HCT116 (cell line): ENCODE measurements around the gene NTRK3. TPM values are rescaled to one million over a fixed set of nuclear protein-coding genes. Genes with fewer than 3 reads are reported as not detected.

Experiments used
- CBX3 ChIP-seq: IDR thresholded peaks from 2 replicates; pipeline ENCODE4 v1.6.1; 2012; ENCODE audit warnings: low read depth
- CEBPB ChIP-seq: IDR thresholded peaks from 2 replicates; pipeline ENCODE4 v1.6.1; 2012; ENCODE audit warnings: low read depth
- CTCF ChIP-seq, 3 experiments: fragments of 200-600 bp in 1 of 3; sonication (generic) in 1 of 3; IDR thresholded peaks in 2 of 3; conservative IDR thresholded peaks in 1 of 3; 2 replicates each; pipeline ENCODE4 v1.5.1; 2012 to 2017; ENCODE audit warnings: low read depth in 2 of 3, low read length in 2 of 3, antibody characterized with exemption in 1 of 3, borderline replicate concordance in 1 of 3, control low read depth in 1 of 3, mild to moderate bottlenecking in 1 of 3, mixed read lengths in 1 of 3, mixed run types in 1 of 3, moderate library complexity in 1 of 3; ENCODE audit not compliant: insufficient read depth in 1 of 3
- ELF1 ChIP-seq: IDR thresholded peaks from 2 replicates; pipeline ENCODE4 v1.6.1; 2012; ENCODE audit warnings: low read depth, borderline replicate concordance
- EZH2 ChIP-seq: fragments of 200-600 bp; sonication (generic); IDR thresholded peaks from 2 replicates; pipeline ENCODE4 v1.6.1; 2017; ENCODE audit warnings: antibody characterized with exemption, mixed run types
- EZH2phosphoT487 ChIP-seq: fragments of 200-600 bp; IDR thresholded peaks from 2 replicates; pipeline ENCODE4 v1.6.1; 2018; ENCODE audit warnings: antibody characterized with exemption, borderline replicate concordance
- FOSL1 ChIP-seq: IDR thresholded peaks from 2 replicates; pipeline ENCODE4 v1.6.1; 2012; ENCODE audit warnings: low read depth
- POLR2A ChIP-seq: IDR thresholded peaks from 2 replicates; pipeline ENCODE4 v1.7.0; 2011; ENCODE audit warnings: borderline replicate concordance; ENCODE audit not compliant: insufficient read depth, insufficient read length; ENCODE audit errors: extremely low read depth
- POLR2AphosphoS5 ChIP-seq: IDR thresholded peaks from 2 replicates; pipeline ENCODE4 v1.6.1; 2011; ENCODE audit warnings: mild to moderate bottlenecking, low read depth, low read length, moderate library complexity
- REST ChIP-seq: IDR thresholded peaks from 2 replicates; pipeline ENCODE4 v1.6.1; 2012; ENCODE audit warnings: low read depth
- SP1 ChIP-seq: IDR thresholded peaks from 2 replicates; pipeline ENCODE4 v1.6.1; 2012; ENCODE audit warnings: low read depth
- SRF ChIP-seq: IDR thresholded peaks from 2 replicates; pipeline ENCODE4 v1.6.1; 2012; ENCODE audit warnings: low read depth
- TCF7L2 ChIP-seq: IDR thresholded peaks from 2 replicates; pipeline ENCODE4 v1.7.0; 2011; ENCODE audit warnings: borderline replicate concordance, inconsistent platforms; ENCODE audit not compliant: insufficient read depth, insufficient read length; ENCODE audit errors: extremely low read depth
- YY1 ChIP-seq: IDR thresholded peaks from 2 replicates; pipeline ENCODE4 v1.6.1; 2011; ENCODE audit warnings: low read length, low read depth, moderate library complexity, mild to moderate bottlenecking; ENCODE audit not compliant: insufficient replicate concordance; ENCODE audit errors: extremely low read depth
- ZFX ChIP-seq: fragments of 450-650 bp; IDR thresholded peaks from 2 replicates; pipeline ENCODE4 v1.6.1; 2017
- total RNA-seq: library from RNA; stranded (reverse); gene quantifications from one replicate; pipeline ENCODE4 v1.2.1, GENCODE V29; 2021; ENCODE audit not compliant: unreplicated experiment

The NTRK3 gene
- total RNA-seq, 1 experiment from 2014 or later: not detected

GRCh38 chr15:88264622-88265021 lies 8.1 kb upstream of the NTRK3 start (continued):
- TF ChIP-seq REST (no peak), FOSL1 (no peak), EZH2phosphoT487 (no peak), CEBPB (no peak), CTCF (IDR thresholded peaks at IDR 0.05 in 2 of 3, conservative IDR thresholded peaks at IDR 0.05 in 1 of 3; ENCODE audit: borderline replicate concordance in 1 of 3, insufficient read depth in 1 of 3, low read depth in 2 of 3, low read length in 2 of 3) (no peak), ELF1 (no peak), POLR2AphosphoS5 (no peak), POLR2A (no peak), CBX3 (no peak), SRF (no peak), EZH2 (no peak), ZFX (no peak), TCF7L2 (no peak), SP1 (no peak), YY1 (no peak)
